ENCODE data around the gene MAP1LC3B2. TPM values are rescaled to one million over a fixed set of nuclear protein-coding genes. Genes with fewer than 3 reads are reported as not detected.

The MAP1LC3B2 gene
- 1.1 TPM in 1 of 2 replicates, not detected in the other for total RNA-seq

DNA sequence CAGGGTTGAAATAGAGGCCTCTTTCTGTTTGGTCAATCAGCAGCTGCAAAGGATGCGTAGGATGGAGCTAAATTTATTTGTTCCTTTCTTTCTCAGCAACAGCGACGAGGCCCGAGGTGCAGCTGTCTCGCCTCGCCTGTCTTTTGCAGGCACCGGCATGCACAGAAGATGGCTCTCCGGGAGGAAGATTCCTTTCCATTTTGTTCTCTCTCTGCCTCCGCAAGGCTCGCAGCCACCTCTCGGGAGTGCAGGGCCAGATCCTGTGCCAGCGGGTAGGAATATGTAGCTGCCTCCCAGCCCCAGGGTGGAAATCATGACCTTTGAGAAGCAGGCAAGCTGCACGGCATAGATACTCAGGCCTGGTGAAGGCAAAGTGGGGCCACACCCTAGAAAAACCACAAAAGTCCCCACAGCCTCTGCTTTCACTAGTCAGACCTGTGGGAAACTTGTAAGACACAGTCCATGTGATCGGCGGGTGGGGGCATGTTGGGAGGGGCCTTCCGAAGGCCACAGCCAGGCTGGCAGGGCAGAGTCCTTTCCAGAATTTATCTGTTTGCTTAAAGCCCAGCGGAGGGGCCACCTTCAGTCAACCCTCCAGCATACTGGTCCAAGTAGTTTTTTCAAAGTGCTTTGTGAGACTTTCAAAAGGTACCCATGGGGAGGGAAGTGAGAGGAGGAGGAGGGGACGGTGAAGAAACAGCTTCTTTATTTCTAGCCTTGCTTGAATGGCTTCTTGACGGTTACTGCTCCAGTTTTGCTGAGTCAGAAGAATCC, at the start of gene MAP1LC3B2:
Gene MAP1LC3B2 (plus strand): TSS at position 220 of the 774 bp plus-strand sequence. CDS start 16,562 bp downstream, outside the sequence.

Other genes starting within 250 kb of the MAP1LC3B2 start
- gene SPRING1, start 178.7 kb downstream of the MAP1LC3B2 start, total RNA-seq = 18.0 and 25.8 TPM in 2 replicates
- 1.1 and 4.7 TPM in 2 replicates for gene RNFT2, start 178.9 kb downstream of the MAP1LC3B2 start, total RNA-seq